Vagina (tissue), 2 donors: ENCODE measurements around the gene LHX4.

ENCODE experiments used
- CTCF ChIP-seq, 3 experiments: fragments of 450-650 bp in 2 of 3; fragments of 200-600 bp in 1 of 3; sonication (generic) in 1 of 3; IDR thresholded peaks; one replicate each; pipeline ENCODE4 v1.5.1; 2017 to 2019; ENCODE audit warnings: antibody characterized with exemption in 3 of 3, mild to moderate bottlenecking in 2 of 3, moderate library complexity in 2 of 3
- POLR2AphosphoS5 ChIP-seq, 2 donors: sonication (generic); formaldehyde crosslinking; IDR thresholded peaks; one replicate each; pipeline ENCODE4 v1.9.0; 2017; ENCODE audit warnings: antibody characterized with exemption in 2 of 2, mild to moderate bottlenecking in 2 of 2, low read depth in 1 of 2; ENCODE audit not compliant: insufficient read depth in 1 of 2

- no peak for TF ChIP-seq CTCF (IDR thresholded peaks at IDR 0.05)
- TF ChIP-seq POLR2AphosphoS5 (IDR thresholded peaks at IDR 0.05; ENCODE audit: insufficient read depth in 1 of 2, low read depth in 1 of 2) = no peak
These were observed 5.0 kb downstream of the LHX4 start for GRCh38 chr1:180235077-180235501.
